K562 (cell line): ENCODE data around the gene ZC3H8. TPM values are rescaled to one million over a fixed set of nuclear protein-coding genes. Genes with fewer than 3 reads are reported as not detected.

Experiments
- ATAC-seq: fragments of 200-7000 bp; cut with Tn5 transposase; 3 replicates; pipeline ENCODE4 v1.9.1; 2020; ENCODE audit warnings: moderate library complexity
- BruUV-seq: library from RNA; stranded (reverse); fragments of 400-500 nt; replicated peaks from 2 replicates; lab custom pipeline; 2021; lab: Mats Ljungman, UMichigan
- CTCF ChIA-PET: fragments of 300-600 bp; formaldehyde crosslinking; extraction: SDS; loops from one replicate; lab custom pipeline; 2021; ENCODE audit warnings: low intra/inter-chr PET ratio; lab: Yijun Ruan, JAX
- POLR2A ChIA-PET: fragments of 300-600, 350-650 bp; sonication (Branson Sonifier 250); formaldehyde crosslinking; extraction: SDS; loops from one replicate; lab custom pipeline; 2021; ENCODE audit warnings: antibody characterized with exemption, inconsistent platforms; lab: Yijun Ruan, JAX
- DNase-seq, 4 experiments: peaks; one replicate each; pipeline versions ENCODE4 v3.0.0 to v3.0.0-alpha.2; 2011 to 2018; ENCODE audit warnings: low spot score in 3 of 4, mixed read lengths in 3 of 4; ENCODE audit errors: extremely low read depth in 1 of 4
- FAIRE-seq: peaks from 2 replicates; lab custom pipeline; 2011; peaks lifted over from hg19 to GRCh38; lab: Jason Lieb, UNC
- H2AFZ ChIP-seq: 2 replicates; pipeline ENCODE4 v1.6.0; 2011; ENCODE audit warnings: low read depth, low read length, control low read depth, inconsistent platforms
- H3K27ac ChIP-seq: fragments of 200-600 bp; 3 replicates; pipeline ENCODE4 v1.8.0; 2011; ENCODE audit warnings: low read depth, mild to moderate bottlenecking, control low read depth, inconsistent platforms, low read length, moderate library complexity, mixed read lengths; ENCODE audit errors: extremely low read depth
- H3K27me3 ChIP-seq, 2 experiments: fragments of 300-600 bp in 1 of 2; 2 replicates in 1 of 2; 3 replicates in 1 of 2; pipeline versions ENCODE4 v1.6.0 to v1.8.0; 2011; ENCODE audit warnings: inconsistent platforms in 2 of 2, low read length in 2 of 2, mild to moderate bottlenecking in 1 of 2, mixed read lengths in 1 of 2, moderate library complexity in 1 of 2; ENCODE audit not compliant: control insufficient read depth in 2 of 2, insufficient read depth in 2 of 2
- H3K36me3 ChIP-seq: fragments of 300-600 bp; 3 replicates; pipeline ENCODE4 v1.8.0; 2011; ENCODE audit warnings: mild to moderate bottlenecking, low read length, inconsistent platforms; ENCODE audit not compliant: control insufficient read depth, insufficient read depth
- H3K4me1 ChIP-seq, 2 experiments: fragments of 200-600 bp in 1 of 2; replicated peaks in 1 of 2; 2 replicates in 1 of 2; 3 replicates in 1 of 2; pipeline versions ENCODE4 v1.5.1 to v1.8.0; 2011; ENCODE audit warnings: inconsistent platforms in 2 of 2, low read length in 2 of 2, mild to moderate bottlenecking in 1 of 2, mixed read lengths in 1 of 2, moderate library complexity in 1 of 2; ENCODE audit not compliant: control insufficient read depth in 2 of 2, insufficient read depth in 2 of 2
- H3K4me2 ChIP-seq: 2 replicates; pipeline ENCODE4 v1.6.1; 2011; ENCODE audit warnings: low read length, control low read depth, inconsistent platforms, mixed read lengths; ENCODE audit not compliant: insufficient read depth
- H3K4me3 ChIP-seq: fragments of 200-600 bp; sonication (generic), shearing (Covaris generic); 2 replicates; pipeline ENCODE4 v1.5.1; 2016; ENCODE audit warnings: control low read depth, inconsistent platforms
- H3K79me2 ChIP-seq: fragments of 200-600 bp; 3 replicates; pipeline ENCODE4 v1.8.0; 2011; ENCODE audit warnings: low read length, inconsistent platforms; ENCODE audit not compliant: control insufficient read depth, insufficient read depth
- H3K9ac ChIP-seq, 2 experiments: 2 replicates each; pipeline versions ENCODE4 v1.6.0 to v1.6.1; 2011; ENCODE audit warnings: low read depth in 2 of 2, low read length in 2 of 2, control low read depth in 1 of 2, inconsistent platforms in 1 of 2, mild to moderate bottlenecking in 1 of 2, mixed read lengths in 1 of 2; ENCODE audit not compliant: insufficient read depth in 1 of 2
- H3K9me1 ChIP-seq: one replicate; pipeline ENCODE4 v1.6.0; 2011; ENCODE audit warnings: inconsistent platforms, mild to moderate bottlenecking, low read length, moderate library complexity; ENCODE audit not compliant: control insufficient read depth, insufficient read depth
- H3K9me3 ChIP-seq: replicated peaks from 2 replicates; pipeline ENCODE4 v1.5.1; 2011; ENCODE audit warnings: low read depth, low read length, inconsistent platforms; ENCODE audit not compliant: control insufficient read depth, insufficient read depth
- H4K20me1 ChIP-seq: replicated peaks from 2 replicates; pipeline ENCODE4 v1.6.1; 2011; ENCODE audit warnings: low read length, inconsistent platforms, mixed read lengths; ENCODE audit not compliant: control insufficient read depth, insufficient read depth
- CBFA2T2 ChIP-seq: fragments of 450-650 bp; conservative IDR thresholded peaks from 2 replicates; pipeline ENCODE4 v1.6.1; 2017; ENCODE audit warnings: mild to moderate bottlenecking
- COPS2 ChIP-seq: fragments of 450-650 bp; conservative IDR thresholded peaks from 2 replicates; pipeline ENCODE4 v1.6.1; 2016; ENCODE audit warnings: mild to moderate bottlenecking, moderate library complexity
- ILF3 ChIP-seq: fragments of 450-650 bp; IDR thresholded peaks from 2 replicates; pipeline ENCODE4 v1.6.1; 2018; ENCODE audit warnings: antibody characterized with exemption, mild to moderate bottlenecking, moderate library complexity, borderline replicate concordance
- MBD2 ChIP-seq: sonication (generic); IDR thresholded peaks from 2 replicates; pipeline ENCODE4 v1.6.1; 2016; ENCODE audit warnings: low read depth, borderline replicate concordance
- RBM14 ChIP-seq: fragments of 200-400 bp; formaldehyde crosslinking; IDR thresholded peaks from 2 replicates; pipeline ENCODE4 v1.6.1; 2018; ENCODE audit warnings: low read depth, mild to moderate bottlenecking, low read length, moderate library complexity, borderline replicate concordance; ENCODE audit not compliant: insufficient read depth
- SAP30 ChIP-seq: fragments of 200-600 bp; sonication (generic); IDR thresholded peaks from 2 replicates; pipeline ENCODE4 v1.6.1; 2012; ENCODE audit warnings: borderline replicate concordance, low read depth, mild to moderate bottlenecking, moderate library complexity, low read length, control low read depth, inconsistent platforms; ENCODE audit not compliant: insufficient read depth, poor library complexity, severe bottlenecking
- TBL1XR1 ChIP-seq, 2 experiments: IDR thresholded peaks; 2 replicates each; pipeline ENCODE4 v1.6.1; 2012; ENCODE audit warnings: improper control_type of control experiment in 2 of 2, low read length in 2 of 2, mild to moderate bottlenecking in 1 of 2
- ZC3H11A ChIP-seq: IDR thresholded peaks from 2 replicates; pipeline ENCODE4 v1.6.1; 2012; ENCODE audit warnings: low read depth, low read length, improper control_type of control experiment
- ZKSCAN1 ChIP-seq: fragments of 150-350 bp; IDR thresholded peaks from 2 replicates; pipeline ENCODE4 v1.6.1; 2016; ENCODE audit warnings: low read depth, low read length
- ZNF311 ChIP-seq: fragments of 250-450 bp; sonication (Bioruptor Pico); IDR thresholded peaks from 2 replicates; pipeline ENCODE4 v1.4.0; 2020; ENCODE audit warnings: mild to moderate bottlenecking, moderate library complexity
- ZNF609 ChIP-seq: sonication (generic); formaldehyde crosslinking; IDR thresholded peaks from 2 replicates; pipeline ENCODE4 v1.8.1; 2023; ENCODE audit warnings: missing genetic modification reagents, mild to moderate bottlenecking, borderline replicate concordance
- ZNF695 ChIP-seq: fragments of 450-650 bp; formaldehyde crosslinking; IDR thresholded peaks from 2 replicates; pipeline ENCODE4 v1.4.0; 2020; ENCODE audit warnings: mild to moderate bottlenecking, moderate library complexity
- in situ Hi-C: fragments of 300-500 bp; cut with MboI; formaldehyde crosslinking; loops from 4 replicates; pipeline ENCODE4 v1.15.0; 2018; ENCODE audit warnings: inconsistent platforms, mixed read lengths
- intact Hi-C: fragments of 100-400 bp; cut with micrococcal nuclease; formaldehyde crosslinking; loops from 2 replicates; pipeline ENCODE4 v1.14.2; 2022
- polyA plus RNA-seq, 8 experiments: library from polyadenylated mRNA; depleted of rRNA in 4 of 8; stranded (reverse) in 5 of 8; unstranded in 3 of 8; fragments of >200 nt; fragmentation: Nextera tagmentation in 2 of 8; fragmentation: Illumina TruSeq in 1 of 8; extraction: Ambion mirVana in 2 of 8; extraction: Trizol in 1 of 8; gene quantifications; 2 replicates each; pipeline versions ENCODE4 v1.2.1 to v1.2.3, GENCODE V29; 2011 to 2014; ENCODE audit warnings: inconsistent platforms in 1 of 8, missing spikeins in 1 of 8
- total RNA-seq, 7 experiments: library from RNA; depleted of rRNA in 6 of 7; stranded (reverse); fragments of >200 nt in 6 of 7; fragmentation: Illumina TruSeq in 2 of 7; extraction: Trizol in 2 of 7; gene quantifications; 2 replicates each; pipeline versions ENCODE4 v1.2.1 to v1.2.3, GENCODE V29; 2011 to 2021; ENCODE audit warnings: low replicate concordance in 1 of 7

Gene ZC3H8
- total and polyA plus RNA-seq, 9 of the 15 experiments (the other 6 are each of a cell fraction or from before 2014, with no cell fraction given) = 11.6 to 41.5 (median 27.5) TPM

GRCh38 chr2:112195950-112196349 lies 58.9 kb downstream of the ZC3H8 start:
- no peak overlapping the region for H3K27ac ChIP-seq
- TF ChIP-seq RBM14 (no peak), COPS2 (no peak), ZNF609 (no peak), CBFA2T2 (no peak), TBL1XR1 (IDR thresholded peaks at IDR 0.05; ENCODE audit: low read length in 2 of 2) (no peak), SAP30 (no peak), MBD2 (no peak), ZKSCAN1 (no peak), ILF3 (no peak), ZNF311 (CRISPR knock-in tag) (no peak), ZNF695 (CRISPR knock-in tag) (no peak), ZC3H11A (no peak)
- no peak for ATAC-seq
- FAIRE-seq = no peak
- ChIA-PET CTCF (no interaction called here), POLR2A (interaction anchor here (0.7 kb wide), 1 partner anchor 256 kb away, joined by 3 read pairs; no protein-coding TSS in a partner anchor)
- in situ Hi-C loops (no loop called here), intact Hi-C loops (no loop called here)
- no peak overlapping the region for H3K4me2 ChIP-seq
- H3K79me2 ChIP-seq = no peaks in the 10 kb centered on the region
- no TSS peak for BruUV-seq
- peaks cover 2% of the 10 kb centered on the region; the same call in 1 of the 2 replicates for H3K9me3 ChIP-seq
- no peak overlapping the region for H3K4me3 ChIP-seq
- peaks cover 0 to 7% of the 10 kb centered on the region in 2 experiments; a peak in 1 of 5 replicates for H3K4me1 ChIP-seq
- no peaks in the 10 kb centered on the region for H3K9me1 ChIP-seq
- H2AFZ ChIP-seq = no peak overlapping the region
- no peak for DNase-seq
- no peak overlapping the region for H3K9ac ChIP-seq
- H3K36me3 ChIP-seq = no peaks in the 10 kb centered on the region
- peaks cover 0 to 5% of the 10 kb centered on the region in 2 experiments; a peak in 1 of 5 replicates for H3K27me3 ChIP-seq
- no peaks in the 10 kb centered on the region for H4K20me1 ChIP-seq
